ENCODE data around the gene ATP1A1. TPM values are rescaled to one million over a fixed set of nuclear protein-coding genes. Genes with fewer than 3 reads are reported as not detected.

ATP1A1 gene
- total RNA-seq, 1 experiment from 2014 or later, result 239 TPM

DNA sequence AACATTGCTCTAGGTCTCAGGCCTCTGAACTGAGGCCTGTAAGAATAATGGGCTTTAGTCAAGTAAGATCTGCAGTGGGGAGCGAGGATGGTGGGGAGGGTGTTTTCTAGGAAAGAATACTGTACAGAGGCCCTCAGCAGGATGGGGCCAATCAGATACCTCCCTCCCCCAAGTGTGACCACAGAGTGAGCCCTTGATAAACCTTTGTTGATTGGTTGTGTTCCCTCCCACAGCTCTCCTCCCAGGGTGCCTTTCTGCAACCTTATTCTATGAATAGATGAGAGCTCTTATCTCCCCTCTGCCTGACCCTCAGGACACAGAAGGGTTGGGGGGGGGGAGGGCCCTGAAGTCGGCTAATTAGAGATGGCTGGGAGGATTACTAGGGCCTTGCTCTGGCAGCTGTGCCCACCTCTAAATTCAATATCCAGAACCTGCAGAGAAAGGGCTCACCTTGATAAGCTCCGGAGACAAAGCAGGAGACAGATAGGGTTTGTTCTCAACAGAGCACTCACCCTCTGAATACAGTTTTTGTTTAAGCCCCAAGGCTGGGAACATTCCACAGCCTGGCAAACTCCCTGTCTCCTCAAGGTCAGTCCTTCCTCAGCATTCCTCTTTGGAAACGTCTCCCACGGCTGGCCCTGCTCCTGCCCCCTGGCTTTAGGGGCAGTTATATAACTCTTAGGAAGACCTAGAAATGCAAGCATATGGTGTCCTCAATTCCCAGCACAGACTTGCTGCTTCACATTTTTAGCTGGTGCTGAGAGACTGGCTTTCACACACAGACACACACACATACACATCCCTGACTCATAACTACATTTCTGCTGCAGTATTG, 42.9 kb downstream of the ATP1A1 start:
- WGBS (ENCODE audit: extremely low coverage, insufficient read length, low lambda C conversion rate), result no CpG with 5 or more reads among the region's 5 CpGs
- Histone ChIP-seq H2BK12ac (ENCODE audit: insufficient read length, low read depth, low read length) (no peak overlapping the region), H3K9ac (ENCODE audit: extremely low read depth, insufficient read length, low read length) (no peak overlapping the region), H3K23me2 (ENCODE audit: insufficient read length, low read depth, low read length, poor library complexity, severe bottlenecking) (peaks cover 5% of the 10 kb centered on the region), H3K9me3 (ENCODE audit: control insufficient read depth, low read depth, low read length) (no peaks in the 10 kb centered on the region), H3K27ac (ENCODE audit: insufficient read length, low read depth, low read length) (no peak overlapping the region), H4K5ac (ENCODE audit: insufficient read length, low read depth, low read length) (no peak overlapping the region), H3K27me3 (ENCODE audit: insufficient read depth, low read length) (no peaks in the 10 kb centered on the region), H4K8ac (replicated peaks; ENCODE audit: insufficient read length, low read depth, low read length) (no peak overlapping the region), H3K18ac (ENCODE audit: insufficient read length, low read depth, low read length) (no peak overlapping the region), H3K4me2 (ENCODE audit: insufficient read depth, insufficient read length, low read length) (no peak overlapping the region), H2BK120ac (ENCODE audit: low read depth, low read length, poor library complexity, severe bottlenecking) (no peak overlapping the region), H3K14ac (ENCODE audit: insufficient read depth, low read length) (no peak overlapping the region), H3K79me2 (ENCODE audit: insufficient read depth, low read length) (no peaks in the 10 kb centered on the region), H2BK20ac (ENCODE audit: low read depth, low read length, poor library complexity, severe bottlenecking) (no peak overlapping the region), H2AK5ac (ENCODE audit: insufficient read length, low read length) (no peak overlapping the region), H3K23ac (ENCODE audit: insufficient read length, low read depth, low read length) (no peak overlapping the region), H4K20me1 (ENCODE audit: control insufficient read depth, insufficient read depth, insufficient read length) (no peaks in the 10 kb centered on the region), H3K4ac (ENCODE audit: low read depth, low read length) (no peak overlapping the region), H2BK5ac (ENCODE audit: insufficient read length, low read length) (no peak overlapping the region), H3T11ph (ENCODE audit: low read length) (no peak overlapping the region), H4K91ac (ENCODE audit: insufficient read length, low read depth, low read length) (no peak overlapping the region), H2AFZ (ENCODE audit: low read length) (no peak overlapping the region), H3K56ac (ENCODE audit: insufficient read length, low read depth, low read length) (no peak overlapping the region), H2BK15ac (ENCODE audit: low read depth, low read length) (no peak overlapping the region), H3K79me1 (ENCODE audit: insufficient read depth, low read depth, low read length, poor library complexity, severe bottlenecking) (no peaks in the 10 kb centered on the region), H3K4me1 (ENCODE audit: insufficient read depth, low read length) (no peaks in the 10 kb centered on the region)
- Mint-ChIP-seq H3K27me3 (ENCODE audit: low read depth) (no peaks in the 10 kb centered on the region; the same call in 1 of the 2 replicates), H3K4me3 (0 out of 5 replicates have a peak overlapping the region, but pooled peaks of 1 of the 2 experiments have one; percentile 2), H3K4me1 (peaks cover 22 to 26% of the 10 kb centered on the region in 2 experiments), H3K27ac (peak overlapping the region; percentile 24 to 70 (median 26); a peak in 3 of 7 replicates), H3K36me3 (ENCODE audit: insufficient read depth in 1 of 3, low read depth in 3 of 3) (no peaks in the 10 kb centered on the region), H3K9me3 (no peaks in the 10 kb centered on the region)
- peak; percentile 55 for DNase-seq
- TF ChIP-seq, protein P1, sequence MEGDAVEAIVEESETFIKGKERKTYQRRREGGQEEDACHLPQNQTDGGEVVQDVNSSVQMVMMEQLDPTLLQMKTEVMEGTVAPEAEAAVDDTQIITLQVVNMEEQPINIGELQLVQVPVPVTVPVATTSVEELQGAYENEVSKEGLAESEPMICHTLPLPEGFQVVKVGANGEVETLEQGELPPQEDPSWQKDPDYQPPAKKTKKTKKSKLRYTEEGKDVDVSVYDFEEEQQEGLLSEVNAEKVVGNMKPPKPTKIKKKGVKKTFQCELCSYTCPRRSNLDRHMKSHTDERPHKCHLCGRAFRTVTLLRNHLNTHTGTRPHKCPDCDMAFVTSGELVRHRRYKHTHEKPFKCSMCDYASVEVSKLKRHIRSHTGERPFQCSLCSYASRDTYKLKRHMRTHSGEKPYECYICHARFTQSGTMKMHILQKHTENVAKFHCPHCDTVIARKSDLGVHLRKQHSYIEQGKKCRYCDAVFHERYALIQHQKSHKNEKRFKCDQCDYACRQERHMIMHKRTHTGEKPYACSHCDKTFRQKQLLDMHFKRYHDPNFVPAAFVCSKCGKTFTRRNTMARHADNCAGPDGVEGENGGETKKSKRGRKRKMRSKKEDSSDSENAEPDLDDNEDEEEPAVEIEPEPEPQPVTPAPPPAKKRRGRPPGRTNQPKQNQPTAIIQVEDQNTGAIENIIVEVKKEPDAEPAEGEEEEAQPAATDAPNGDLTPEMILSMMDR (conservative IDR thresholded peaks at IDR 0.05), result peak; percentile 37; the same call in 1 of the 3 replicates

Measured in H9 (cell line).